H1 (cell line): ENCODE results near the gene CYP51A1. TPM values are rescaled to one million over a fixed set of nuclear protein-coding genes. Genes with fewer than 3 reads are reported as not detected.

Experiments
- CHD1 ChIP-seq: IDR thresholded peaks from 2 replicates; pipeline ENCODE4 v1.6.1; 2012; ENCODE audit warnings: low read depth, low read length, improper control_type of control experiment
- EP300 ChIP-seq, 2 experiments: IDR thresholded peaks; 1 replicate in 1 of 2; 2 replicates in 1 of 2; pipeline ENCODE4 v1.6.1; 2011 to 2012; ENCODE audit warnings: low read depth in 2 of 2, low read length in 2 of 2, mild to moderate bottlenecking in 2 of 2, borderline replicate concordance in 1 of 2, inconsistent platforms in 1 of 2, moderate library complexity in 1 of 2
- EZH2 ChIP-seq: fragments of 200-600 bp; sonication (generic); IDR thresholded peaks from 2 replicates; pipeline ENCODE4 v1.7.1; 2012; ENCODE audit warnings: low read depth, mild to moderate bottlenecking, moderate library complexity, low read length, inconsistent platforms; ENCODE audit not compliant: severe bottlenecking
- FOSL1 ChIP-seq: IDR thresholded peaks from 2 replicates; pipeline ENCODE4 v1.6.1; 2011; ENCODE audit warnings: mild to moderate bottlenecking, low read depth, low read length, moderate library complexity; ENCODE audit not compliant: insufficient read depth
- MAFK ChIP-seq: IDR thresholded peaks from 2 replicates; pipeline ENCODE4 v1.6.1; 2012; ENCODE audit warnings: low read depth, mild to moderate bottlenecking, improper control_type of control experiment, low read length
- TBP ChIP-seq: IDR thresholded peaks from 2 replicates; pipeline ENCODE4 v1.6.1; 2011; ENCODE audit warnings: low read depth, low read length, improper control_type of control experiment
- polyA plus RNA-seq, 7 experiments: library from polyadenylated mRNA; depleted of rRNA in 3 of 7; stranded (reverse) in 5 of 7; unstranded in 2 of 7; fragments of >200 nt in 5 of 7; fragments of 200-250 nt in 2 of 7; gene quantifications; 1 replicate in 5 of 7; 2 replicates in 1 of 7; 4 replicates in 1 of 7; pipeline versions ENCODE4 v1.2.1 to v1.2.3, GENCODE V29; 2011 to 2013; ENCODE audit warnings: missing spikeins in 2 of 7, mixed read lengths in 2 of 7
- total RNA-seq: library from RNA; stranded (reverse); fragmentation: NEBNext Ultra II Directional; extraction: Animal tissue kit (Norgen Biotek cat#: 25700); gene quantifications from 2 replicates; pipeline ENCODE4 v1.2.1, GENCODE V29; 2021
- TF ChIP-seq, protein P1 (sequence below): fragments of 300-600 bp; sonication (generic); IDR thresholded peaks from 2 replicates; pipeline ENCODE4 v1.7.1; 2012; ENCODE audit warnings: low read length, moderate library complexity, mild to moderate bottlenecking, inconsistent platforms; ENCODE audit not compliant: insufficient replicate concordance

CYP51A1 gene
- total and polyA plus RNA-seq, 2 of the 8 experiments (the other 6 are each of a cell fraction or from before 2014, with no cell fraction given) = 9.8 to 111 TPM

DNA sequence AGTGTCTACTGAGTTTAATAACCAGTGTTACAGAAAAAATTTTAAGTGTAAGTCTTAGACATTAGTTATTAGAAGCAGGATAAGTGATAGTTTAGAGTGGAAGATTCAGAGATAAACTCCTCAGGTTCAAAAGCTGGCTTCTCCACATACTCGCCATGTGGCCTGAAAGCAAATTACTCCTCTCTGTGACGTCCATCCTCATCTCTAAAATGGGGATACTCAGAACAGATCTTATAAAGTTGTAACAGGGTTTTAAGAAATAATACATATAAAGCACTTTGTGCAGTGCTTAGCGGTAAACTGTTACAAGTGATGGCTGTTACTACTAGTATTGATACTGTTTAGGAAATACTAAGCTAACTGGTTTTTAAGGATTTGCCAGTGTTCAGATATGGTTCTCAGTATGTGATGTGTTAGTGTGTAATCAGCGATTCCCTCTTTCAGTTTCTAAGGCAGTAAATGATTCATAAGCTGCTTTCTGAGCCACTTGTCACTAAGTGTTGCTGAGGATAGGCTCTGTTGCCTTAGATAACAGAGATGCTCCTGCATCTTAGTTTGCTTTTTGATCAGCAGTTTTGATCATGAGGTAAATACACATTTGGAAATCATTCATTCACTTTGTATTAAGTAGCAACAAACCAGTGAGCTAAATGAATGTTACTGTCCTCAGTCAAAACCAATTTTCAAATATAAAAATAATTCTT is 58.7 kb downstream of the CYP51A1 start (continued):
- TF ChIP-seq, protein P1, sequence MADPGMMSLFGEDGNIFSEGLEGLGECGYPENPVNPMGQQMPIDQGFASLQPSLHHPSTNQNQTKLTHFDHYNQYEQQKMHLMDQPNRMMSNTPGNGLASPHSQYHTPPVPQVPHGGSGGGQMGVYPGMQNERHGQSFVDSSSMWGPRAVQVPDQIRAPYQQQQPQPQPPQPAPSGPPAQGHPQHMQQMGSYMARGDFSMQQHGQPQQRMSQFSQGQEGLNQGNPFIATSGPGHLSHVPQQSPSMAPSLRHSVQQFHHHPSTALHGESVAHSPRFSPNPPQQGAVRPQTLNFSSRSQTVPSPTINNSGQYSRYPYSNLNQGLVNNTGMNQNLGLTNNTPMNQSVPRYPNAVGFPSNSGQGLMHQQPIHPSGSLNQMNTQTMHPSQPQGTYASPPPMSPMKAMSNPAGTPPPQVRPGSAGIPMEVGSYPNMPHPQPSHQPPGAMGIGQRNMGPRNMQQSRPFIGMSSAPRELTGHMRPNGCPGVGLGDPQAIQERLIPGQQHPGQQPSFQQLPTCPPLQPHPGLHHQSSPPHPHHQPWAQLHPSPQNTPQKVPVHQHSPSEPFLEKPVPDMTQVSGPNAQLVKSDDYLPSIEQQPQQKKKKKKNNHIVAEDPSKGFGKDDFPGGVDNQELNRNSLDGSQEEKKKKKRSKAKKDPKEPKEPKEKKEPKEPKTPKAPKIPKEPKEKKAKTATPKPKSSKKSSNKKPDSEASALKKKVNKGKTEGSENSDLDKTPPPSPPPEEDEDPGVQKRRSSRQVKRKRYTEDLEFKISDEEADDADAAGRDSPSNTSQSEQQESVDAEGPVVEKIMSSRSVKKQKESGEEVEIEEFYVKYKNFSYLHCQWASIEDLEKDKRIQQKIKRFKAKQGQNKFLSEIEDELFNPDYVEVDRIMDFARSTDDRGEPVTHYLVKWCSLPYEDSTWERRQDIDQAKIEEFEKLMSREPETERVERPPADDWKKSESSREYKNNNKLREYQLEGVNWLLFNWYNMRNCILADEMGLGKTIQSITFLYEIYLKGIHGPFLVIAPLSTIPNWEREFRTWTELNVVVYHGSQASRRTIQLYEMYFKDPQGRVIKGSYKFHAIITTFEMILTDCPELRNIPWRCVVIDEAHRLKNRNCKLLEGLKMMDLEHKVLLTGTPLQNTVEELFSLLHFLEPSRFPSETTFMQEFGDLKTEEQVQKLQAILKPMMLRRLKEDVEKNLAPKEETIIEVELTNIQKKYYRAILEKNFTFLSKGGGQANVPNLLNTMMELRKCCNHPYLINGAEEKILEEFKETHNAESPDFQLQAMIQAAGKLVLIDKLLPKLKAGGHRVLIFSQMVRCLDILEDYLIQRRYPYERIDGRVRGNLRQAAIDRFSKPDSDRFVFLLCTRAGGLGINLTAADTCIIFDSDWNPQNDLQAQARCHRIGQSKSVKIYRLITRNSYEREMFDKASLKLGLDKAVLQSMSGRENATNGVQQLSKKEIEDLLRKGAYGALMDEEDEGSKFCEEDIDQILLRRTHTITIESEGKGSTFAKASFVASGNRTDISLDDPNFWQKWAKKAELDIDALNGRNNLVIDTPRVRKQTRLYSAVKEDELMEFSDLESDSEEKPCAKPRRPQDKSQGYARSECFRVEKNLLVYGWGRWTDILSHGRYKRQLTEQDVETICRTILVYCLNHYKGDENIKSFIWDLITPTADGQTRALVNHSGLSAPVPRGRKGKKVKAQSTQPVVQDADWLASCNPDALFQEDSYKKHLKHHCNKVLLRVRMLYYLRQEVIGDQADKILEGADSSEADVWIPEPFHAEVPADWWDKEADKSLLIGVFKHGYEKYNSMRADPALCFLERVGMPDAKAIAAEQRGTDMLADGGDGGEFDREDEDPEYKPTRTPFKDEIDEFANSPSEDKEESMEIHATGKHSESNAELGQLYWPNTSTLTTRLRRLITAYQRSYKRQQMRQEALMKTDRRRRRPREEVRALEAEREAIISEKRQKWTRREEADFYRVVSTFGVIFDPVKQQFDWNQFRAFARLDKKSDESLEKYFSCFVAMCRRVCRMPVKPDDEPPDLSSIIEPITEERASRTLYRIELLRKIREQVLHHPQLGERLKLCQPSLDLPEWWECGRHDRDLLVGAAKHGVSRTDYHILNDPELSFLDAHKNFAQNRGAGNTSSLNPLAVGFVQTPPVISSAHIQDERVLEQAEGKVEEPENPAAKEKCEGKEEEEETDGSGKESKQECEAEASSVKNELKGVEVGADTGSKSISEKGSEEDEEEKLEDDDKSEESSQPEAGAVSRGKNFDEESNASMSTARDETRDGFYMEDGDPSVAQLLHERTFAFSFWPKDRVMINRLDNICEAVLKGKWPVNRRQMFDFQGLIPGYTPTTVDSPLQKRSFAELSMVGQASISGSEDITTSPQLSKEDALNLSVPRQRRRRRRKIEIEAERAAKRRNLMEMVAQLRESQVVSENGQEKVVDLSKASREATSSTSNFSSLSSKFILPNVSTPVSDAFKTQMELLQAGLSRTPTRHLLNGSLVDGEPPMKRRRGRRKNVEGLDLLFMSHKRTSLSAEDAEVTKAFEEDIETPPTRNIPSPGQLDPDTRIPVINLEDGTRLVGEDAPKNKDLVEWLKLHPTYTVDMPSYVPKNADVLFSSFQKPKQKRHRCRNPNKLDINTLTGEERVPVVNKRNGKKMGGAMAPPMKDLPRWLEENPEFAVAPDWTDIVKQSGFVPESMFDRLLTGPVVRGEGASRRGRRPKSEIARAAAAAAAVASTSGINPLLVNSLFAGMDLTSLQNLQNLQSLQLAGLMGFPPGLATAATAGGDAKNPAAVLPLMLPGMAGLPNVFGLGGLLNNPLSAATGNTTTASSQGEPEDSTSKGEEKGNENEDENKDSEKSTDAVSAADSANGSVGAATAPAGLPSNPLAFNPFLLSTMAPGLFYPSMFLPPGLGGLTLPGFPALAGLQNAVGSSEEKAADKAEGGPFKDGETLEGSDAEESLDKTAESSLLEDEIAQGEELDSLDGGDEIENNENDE = no peak
- TF ChIP-seq TBP (no peak), FOSL1 (no peak), CHD1 (no peak), MAFK (no peak), EZH2 (no peak), EP300 (IDR thresholded peaks at IDR 0.05; ENCODE audit: borderline replicate concordance in 1 of 2, low read depth in 2 of 2, low read length in 2 of 2) (no peak)
